Measurements from ENCODE around the gene PNMA8A. TPM values are rescaled to one million over a fixed set of nuclear protein-coding genes. Genes with fewer than 3 reads are reported as not detected.

PNMA8A gene
- total and polyA plus RNA-seq, 2 of the 13 experiments (the other 11 are each of a cell fraction or from before 2014, with no cell fraction given) = 0.13 to 0.51 TPM

- TF ChIP-seq ZKSCAN8 (CRISPR knock-in tag; IDR thresholded peaks at IDR 0.05; ENCODE audit: borderline replicate concordance) = no peak
- no peak for TF ChIP-seq ZNF367 (CRISPR knock-in tag; IDR thresholded peaks at IDR 0.05; ENCODE audit: borderline replicate concordance)
- no peak for TF ChIP-seq ZNF382 (CRISPR knock-in tag; IDR thresholded peaks at IDR 0.05; ENCODE audit: borderline replicate concordance)
- 0 out of 2 replicates have a peak, but pooled peaks have one; percentile 31 for TF ChIP-seq ZNF747 (CRISPR knock-in tag; IDR thresholded peaks at IDR 0.05; ENCODE audit: borderline replicate concordance)
- TF ChIP-seq GLI4 (CRISPR knock-in tag; IDR thresholded peaks at IDR 0.05; ENCODE audit: borderline replicate concordance) = peak; percentile 54; the same call in 1 of the 2 replicates
- no peak for TF ChIP-seq KDM5B (CRISPR knock-in tag; IDR thresholded peaks at IDR 0.05; ENCODE audit: borderline replicate concordance)
- TF ChIP-seq, protein P1, sequence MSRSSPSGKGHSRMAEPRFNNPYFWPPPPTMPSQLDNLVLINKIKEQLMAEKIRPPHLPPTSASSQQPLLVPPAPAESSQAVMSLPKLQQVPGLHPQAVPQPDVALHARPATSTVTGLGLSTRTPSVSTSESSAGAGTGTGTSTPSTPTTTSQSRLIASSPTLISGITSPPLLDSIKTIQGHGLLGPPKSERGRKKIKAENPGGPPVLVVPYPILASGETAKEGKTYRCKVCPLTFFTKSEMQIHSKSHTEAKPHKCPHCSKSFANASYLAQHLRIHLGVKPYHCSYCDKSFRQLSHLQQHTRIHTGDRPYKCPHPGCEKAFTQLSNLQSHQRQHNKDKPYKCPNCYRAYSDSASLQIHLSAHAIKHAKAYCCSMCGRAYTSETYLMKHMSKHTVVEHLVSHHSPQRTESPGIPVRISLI (CRISPR knock-in tag; IDR thresholded peaks at IDR 0.05; ENCODE audit: borderline replicate concordance) = no peak
- no peak for TF ChIP-seq ZNF770 (CRISPR knock-in tag; IDR thresholded peaks at IDR 0.05)
- no peak for TF ChIP-seq XBP1 (CRISPR knock-in tag; IDR thresholded peaks at IDR 0.05)
- TF ChIP-seq ZNF570 (CRISPR knock-in tag; IDR thresholded peaks at IDR 0.05; ENCODE audit: borderline replicate concordance) = no peak
- no peak for TF ChIP-seq GPBP1L1 (CRISPR knock-in tag; IDR thresholded peaks at IDR 0.05)
- peak; percentile 86 for TF ChIP-seq RFX1 (IDR thresholded peaks at IDR 0.05)
- TF ChIP-seq FOXK1 (CRISPR knock-in tag; IDR thresholded peaks at IDR 0.05; ENCODE audit: borderline replicate concordance, low read depth) = no peak
- 0 out of 2 replicates have a peak, but pooled peaks have one; percentile 27 for TF ChIP-seq ZNF772 (CRISPR knock-in tag; IDR thresholded peaks at IDR 0.05)
- no peak for TF ChIP-seq CREM (IDR thresholded peaks at IDR 0.05)
- TF ChIP-seq CREM (CRISPR knock-in tag; IDR thresholded peaks at IDR 0.05) = no peak
- no peak for TF ChIP-seq ZNF343 (CRISPR knock-in tag; IDR thresholded peaks at IDR 0.05)
- TF ChIP-seq ZNF296 (CRISPR knock-in tag; conservative IDR thresholded peaks at IDR 0.05) = no peak
- TF ChIP-seq, protein P2, sequence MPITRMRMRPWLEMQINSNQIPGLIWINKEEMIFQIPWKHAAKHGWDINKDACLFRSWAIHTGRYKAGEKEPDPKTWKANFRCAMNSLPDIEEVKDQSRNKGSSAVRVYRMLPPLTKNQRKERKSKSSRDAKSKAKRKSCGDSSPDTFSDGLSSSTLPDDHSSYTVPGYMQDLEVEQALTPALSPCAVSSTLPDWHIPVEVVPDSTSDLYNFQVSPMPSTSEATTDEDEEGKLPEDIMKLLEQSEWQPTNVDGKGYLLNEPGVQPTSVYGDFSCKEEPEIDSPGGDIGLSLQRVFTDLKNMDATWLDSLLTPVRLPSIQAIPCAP (CRISPR knock-in tag; IDR thresholded peaks at IDR 0.05; ENCODE audit: low read depth) = no peak
- no peak for TF ChIP-seq MXD4 (CRISPR knock-in tag; IDR thresholded peaks at IDR 0.05)
- TF ChIP-seq ARNT (IDR thresholded peaks at IDR 0.05) = no peak
- no peak for TF ChIP-seq ETV6 (CRISPR knock-in tag; conservative IDR thresholded peaks at IDR 0.05)
- TF ChIP-seq SNAPC5 (CRISPR knock-in tag; IDR thresholded peaks at IDR 0.05; ENCODE audit: borderline replicate concordance) = no peak
- TF ChIP-seq ZBTB33 (CRISPR knock-in tag; IDR thresholded peaks at IDR 0.05) = no peak
These were observed 44.7 kb downstream of the PNMA8A start (continued) for GRCh38 chr19:46426506-46427162.

Measured in HepG2 (cell line).